K562 (cell line): Measurements from ENCODE around the gene REM2. TPM values are rescaled to one million over a fixed set of nuclear protein-coding genes. Genes with fewer than 3 reads are reported as not detected.

Experiments used
- ATAC-seq: fragments of 200-7000 bp; cut with Tn5 transposase; 3 replicates; pipeline ENCODE4 v1.9.1; 2020; ENCODE audit warnings: moderate library complexity
- BruUV-seq: library from RNA; stranded (reverse); fragments of 400-500 nt; replicated peaks from 2 replicates; lab custom pipeline; 2021; lab: Mats Ljungman, UMichigan
- CTCF ChIA-PET: fragments of 300-600 bp; formaldehyde crosslinking; extraction: SDS; loops from one replicate; lab custom pipeline; 2021; ENCODE audit warnings: low intra/inter-chr PET ratio; lab: Yijun Ruan, JAX
- POLR2A ChIA-PET: fragments of 300-600, 350-650 bp; sonication (Branson Sonifier 250); formaldehyde crosslinking; extraction: SDS; loops from one replicate; lab custom pipeline; 2021; ENCODE audit warnings: antibody characterized with exemption, inconsistent platforms; lab: Yijun Ruan, JAX
- DNase-seq, 4 experiments: peaks; one replicate each; pipeline versions ENCODE4 v3.0.0 to v3.0.0-alpha.2; 2011 to 2018; ENCODE audit warnings: low spot score in 3 of 4, mixed read lengths in 3 of 4; ENCODE audit errors: extremely low read depth in 1 of 4
- FAIRE-seq: peaks from 2 replicates; lab custom pipeline; 2011; peaks lifted over from hg19 to GRCh38; lab: Jason Lieb, UNC
- H2AFZ ChIP-seq: 2 replicates; pipeline ENCODE4 v1.6.0; 2011; ENCODE audit warnings: low read depth, low read length, control low read depth, inconsistent platforms
- H3K27ac ChIP-seq: fragments of 200-600 bp; 3 replicates; pipeline ENCODE4 v1.8.0; 2011; ENCODE audit warnings: low read depth, mild to moderate bottlenecking, control low read depth, inconsistent platforms, low read length, moderate library complexity, mixed read lengths; ENCODE audit errors: extremely low read depth
- H3K27me3 ChIP-seq, 2 experiments: fragments of 300-600 bp in 1 of 2; 2 replicates in 1 of 2; 3 replicates in 1 of 2; pipeline versions ENCODE4 v1.6.0 to v1.8.0; 2011; ENCODE audit warnings: inconsistent platforms in 2 of 2, low read length in 2 of 2, mild to moderate bottlenecking in 1 of 2, mixed read lengths in 1 of 2, moderate library complexity in 1 of 2; ENCODE audit not compliant: control insufficient read depth in 2 of 2, insufficient read depth in 2 of 2
- H3K36me3 ChIP-seq: fragments of 300-600 bp; 3 replicates; pipeline ENCODE4 v1.8.0; 2011; ENCODE audit warnings: mild to moderate bottlenecking, low read length, inconsistent platforms; ENCODE audit not compliant: control insufficient read depth, insufficient read depth
- H3K4me1 ChIP-seq, 2 experiments: fragments of 200-600 bp in 1 of 2; replicated peaks in 1 of 2; 2 replicates in 1 of 2; 3 replicates in 1 of 2; pipeline versions ENCODE4 v1.5.1 to v1.8.0; 2011; ENCODE audit warnings: inconsistent platforms in 2 of 2, low read length in 2 of 2, mild to moderate bottlenecking in 1 of 2, mixed read lengths in 1 of 2, moderate library complexity in 1 of 2; ENCODE audit not compliant: control insufficient read depth in 2 of 2, insufficient read depth in 2 of 2
- H3K4me2 ChIP-seq: 2 replicates; pipeline ENCODE4 v1.6.1; 2011; ENCODE audit warnings: low read length, control low read depth, inconsistent platforms, mixed read lengths; ENCODE audit not compliant: insufficient read depth
- H3K4me3 ChIP-seq: fragments of 200-600 bp; sonication (generic), shearing (Covaris generic); 2 replicates; pipeline ENCODE4 v1.5.1; 2016; ENCODE audit warnings: control low read depth, inconsistent platforms
- H3K79me2 ChIP-seq: fragments of 200-600 bp; 3 replicates; pipeline ENCODE4 v1.8.0; 2011; ENCODE audit warnings: low read length, inconsistent platforms; ENCODE audit not compliant: control insufficient read depth, insufficient read depth
- H3K9ac ChIP-seq, 2 experiments: 2 replicates each; pipeline versions ENCODE4 v1.6.0 to v1.6.1; 2011; ENCODE audit warnings: low read depth in 2 of 2, low read length in 2 of 2, control low read depth in 1 of 2, inconsistent platforms in 1 of 2, mild to moderate bottlenecking in 1 of 2, mixed read lengths in 1 of 2; ENCODE audit not compliant: insufficient read depth in 1 of 2
- H3K9me1 ChIP-seq: one replicate; pipeline ENCODE4 v1.6.0; 2011; ENCODE audit warnings: inconsistent platforms, mild to moderate bottlenecking, low read length, moderate library complexity; ENCODE audit not compliant: control insufficient read depth, insufficient read depth
- H3K9me3 ChIP-seq: replicated peaks from 2 replicates; pipeline ENCODE4 v1.5.1; 2011; ENCODE audit warnings: low read depth, low read length, inconsistent platforms; ENCODE audit not compliant: control insufficient read depth, insufficient read depth
- H4K20me1 ChIP-seq: replicated peaks from 2 replicates; pipeline ENCODE4 v1.6.1; 2011; ENCODE audit warnings: low read length, inconsistent platforms, mixed read lengths; ENCODE audit not compliant: control insufficient read depth, insufficient read depth
- CBX2 ChIP-seq: fragments of 200-600 bp; sonication (generic); IDR thresholded peaks from one replicate; pipeline ENCODE4 v1.6.1; 2012; ENCODE audit warnings: mild to moderate bottlenecking, low read length, inconsistent platforms; ENCODE audit not compliant: insufficient read depth, poor library complexity, severe bottlenecking
- COPS2 ChIP-seq: fragments of 450-650 bp; conservative IDR thresholded peaks from 2 replicates; pipeline ENCODE4 v1.6.1; 2016; ENCODE audit warnings: mild to moderate bottlenecking, moderate library complexity
- EGR1 ChIP-seq: fragments of 450-650 bp; conservative IDR thresholded peaks from 2 replicates; pipeline ENCODE4 v1.6.1; 2017; ENCODE audit warnings: mild to moderate bottlenecking
- EWSR1 ChIP-seq: fragments of 450-650 bp; IDR thresholded peaks from 2 replicates; pipeline ENCODE4 v1.6.1; 2018; ENCODE audit warnings: borderline replicate concordance, mild to moderate bottlenecking, low read depth, moderate library complexity; ENCODE audit not compliant: partially characterized antibody
- HMG20A ChIP-seq: fragments of 450-650 bp; formaldehyde crosslinking; conservative IDR thresholded peaks from 2 replicates; pipeline ENCODE4 v1.4.0; 2020; ENCODE audit warnings: mild to moderate bottlenecking, mixed read lengths
- KDM1A ChIP-seq, 2 experiments: fragments of 450-650 bp; IDR thresholded peaks; 2 replicates each; pipeline ENCODE4 v1.6.1; 2016; ENCODE audit warnings: mild to moderate bottlenecking in 2 of 2
- MCM3 ChIP-seq: fragments of 450-650 bp; IDR thresholded peaks from 2 replicates; pipeline ENCODE4 v1.6.1; 2016
- RNF2 ChIP-seq: sonication (generic); IDR thresholded peaks from 2 replicates; pipeline ENCODE4 v1.6.1; 2016
- SAFB2 ChIP-seq: fragments of 200-400 bp; formaldehyde crosslinking; IDR thresholded peaks from 2 replicates; pipeline ENCODE4 v1.6.1; 2018; ENCODE audit warnings: borderline replicate concordance, low read length, low read depth, moderate library complexity; ENCODE audit not compliant: severe bottlenecking
- SIRT6 ChIP-seq: IDR thresholded peaks from one replicate; pipeline ENCODE4 v1.6.1; 2012; ENCODE audit warnings: low read depth, mild to moderate bottlenecking, control low read depth, inconsistent platforms, low read length, moderate library complexity
- SMAD1 ChIP-seq: fragments of 150-350 bp; IDR thresholded peaks from 2 replicates; pipeline ENCODE4 v1.6.1; 2014; ENCODE audit warnings: low read length, low read depth; ENCODE audit not compliant: partially characterized antibody
- ZNF197 ChIP-seq: fragments of 200-800 bp; sonication (Bioruptor generic); IDR thresholded peaks from 2 replicates; pipeline ENCODE4 v1.6.1; 2016; ENCODE audit warnings: low read depth, missing genetic modification characterization, missing compliant biosample characterization
- ZNF592 ChIP-seq: fragments of 450-650 bp; IDR thresholded peaks from 2 replicates; pipeline ENCODE4 v1.6.1; 2017; ENCODE audit warnings: antibody characterized with exemption, mild to moderate bottlenecking
- WGBS: fragments of 100-300 bp; shearing (Covaris generic); methylation state at CpG from one replicate; pipeline ENCODE4 v1.1.6; 2016; ENCODE audit warnings: low coverage, mixed read lengths; ENCODE audit not compliant: insufficient coverage; ENCODE audit errors: missing lambda C conversion rate; 5-methylcytosine and 5-hydroxymethylcytosine counted together
- in situ Hi-C: fragments of 300-500 bp; cut with MboI; formaldehyde crosslinking; loops from 4 replicates; pipeline ENCODE4 v1.15.0; 2018; ENCODE audit warnings: inconsistent platforms, mixed read lengths
- intact Hi-C: fragments of 100-400 bp; cut with micrococcal nuclease; formaldehyde crosslinking; loops from 2 replicates; pipeline ENCODE4 v1.14.2; 2022
- polyA plus RNA-seq, 8 experiments: library from polyadenylated mRNA; depleted of rRNA in 4 of 8; stranded (reverse) in 5 of 8; unstranded in 3 of 8; fragments of >200 nt; fragmentation: Nextera tagmentation in 2 of 8; fragmentation: Illumina TruSeq in 1 of 8; extraction: Ambion mirVana in 2 of 8; extraction: Trizol in 1 of 8; gene quantifications; 2 replicates each; pipeline versions ENCODE4 v1.2.1 to v1.2.3, GENCODE V29; 2011 to 2014; ENCODE audit warnings: inconsistent platforms in 1 of 8, missing spikeins in 1 of 8
- total RNA-seq, 7 experiments: library from RNA; depleted of rRNA in 6 of 7; stranded (reverse); fragments of >200 nt in 6 of 7; fragmentation: Illumina TruSeq in 2 of 7; extraction: Trizol in 2 of 7; gene quantifications; 2 replicates each; pipeline versions ENCODE4 v1.2.1 to v1.2.3, GENCODE V29; 2011 to 2021; ENCODE audit warnings: low replicate concordance in 1 of 7
- TF ChIP-seq, protein P1 (sequence below): sonication (generic); formaldehyde crosslinking; IDR thresholded peaks from 2 replicates; pipeline ENCODE4 v1.8.0; 2022; ENCODE audit warnings: mild to moderate bottlenecking, missing genetic modification reagents
- TF ChIP-seq, protein P2 (sequence below), 2 experiments: fragments of 200-800 bp in 1 of 2; sonication (Bioruptor generic) in 1 of 2; sonication (generic) in 1 of 2; formaldehyde crosslinking in 1 of 2; IDR thresholded peaks in 1 of 2; conservative IDR thresholded peaks in 1 of 2; 2 replicates each; pipeline versions ENCODE4 v1.5.0 to v1.6.1; 2016 to 2020; ENCODE audit warnings: missing compliant biosample characterization in 1 of 2, missing genetic modification characterization in 1 of 2, missing genetic modification reagents in 1 of 2

The REM2 gene
- total and polyA plus RNA-seq, 9 of the 15 experiments (the other 6 are each of a cell fraction or from before 2014, with no cell fraction given) = 0.18 to 1.0 (median 0.38) TPM

- CTCF ChIA-PET = no interaction called here
- H3K4me3 ChIP-seq = no peak overlapping the region
- H3K36me3 ChIP-seq = peaks cover 65% of the 10 kb centered on the region
- no peak for DNase-seq
- no peaks in the 10 kb centered on the region for H4K20me1 ChIP-seq
- in situ Hi-C loops = no loop called here
- no peak overlapping the region for H3K4me2 ChIP-seq
- no peak overlapping the region for H2AFZ ChIP-seq
- POLR2A ChIA-PET = interaction anchor here (0.8 to 1.7 kb wide), 3 partner anchors 8 to 29 kb away, joined by 3 to 5 read pairs (median 3); partner anchors contain the start of gene RBM23
- no peak for ATAC-seq
- 91% methylated on average over 5 of the region's 5 CpGs for WGBS
- no TSS peak for BruUV-seq
- no peaks in the 10 kb centered on the region for H3K9me3 ChIP-seq
- no peaks in the 10 kb centered on the region for H3K4me1 ChIP-seq
- no peaks in the 10 kb centered on the region for H3K27me3 ChIP-seq
- intact Hi-C loops = no loop called here
- no peaks in the 10 kb centered on the region for H3K9me1 ChIP-seq
- no peak overlapping the region for H3K27ac ChIP-seq
- peaks cover 42% of the 10 kb centered on the region for H3K79me2 ChIP-seq
- H3K9ac ChIP-seq = no peak overlapping the region
- no peak for FAIRE-seq
- TF ChIP-seq SIRT6 = no peak
- TF ChIP-seq SAFB2 = no peak
- no peak for TF ChIP-seq SMAD1
- TF ChIP-seq KDM1A (IDR thresholded peaks at IDR 0.05) = no peak
- no peak for TF ChIP-seq COPS2
- TF ChIP-seq, protein P1, sequence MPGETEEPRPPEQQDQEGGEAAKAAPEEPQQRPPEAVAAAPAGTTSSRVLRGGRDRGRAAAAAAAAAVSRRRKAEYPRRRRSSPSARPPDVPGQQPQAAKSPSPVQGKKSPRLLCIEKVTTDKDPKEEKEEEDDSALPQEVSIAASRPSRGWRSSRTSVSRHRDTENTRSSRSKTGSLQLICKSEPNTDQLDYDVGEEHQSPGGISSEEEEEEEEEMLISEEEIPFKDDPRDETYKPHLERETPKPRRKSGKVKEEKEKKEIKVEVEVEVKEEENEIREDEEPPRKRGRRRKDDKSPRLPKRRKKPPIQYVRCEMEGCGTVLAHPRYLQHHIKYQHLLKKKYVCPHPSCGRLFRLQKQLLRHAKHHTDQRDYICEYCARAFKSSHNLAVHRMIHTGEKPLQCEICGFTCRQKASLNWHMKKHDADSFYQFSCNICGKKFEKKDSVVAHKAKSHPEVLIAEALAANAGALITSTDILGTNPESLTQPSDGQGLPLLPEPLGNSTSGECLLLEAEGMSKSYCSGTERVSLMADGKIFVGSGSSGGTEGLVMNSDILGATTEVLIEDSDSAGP (CRISPR knock-in tag) = no peak
- TF ChIP-seq ZNF592 = no peak
- no peak for TF ChIP-seq RNF2
- TF ChIP-seq CBX2 = no peak
- no peak for TF ChIP-seq ZNF197
- no peak for TF ChIP-seq HMG20A
- TF ChIP-seq EGR1 = no peak
- TF ChIP-seq, protein P2, sequence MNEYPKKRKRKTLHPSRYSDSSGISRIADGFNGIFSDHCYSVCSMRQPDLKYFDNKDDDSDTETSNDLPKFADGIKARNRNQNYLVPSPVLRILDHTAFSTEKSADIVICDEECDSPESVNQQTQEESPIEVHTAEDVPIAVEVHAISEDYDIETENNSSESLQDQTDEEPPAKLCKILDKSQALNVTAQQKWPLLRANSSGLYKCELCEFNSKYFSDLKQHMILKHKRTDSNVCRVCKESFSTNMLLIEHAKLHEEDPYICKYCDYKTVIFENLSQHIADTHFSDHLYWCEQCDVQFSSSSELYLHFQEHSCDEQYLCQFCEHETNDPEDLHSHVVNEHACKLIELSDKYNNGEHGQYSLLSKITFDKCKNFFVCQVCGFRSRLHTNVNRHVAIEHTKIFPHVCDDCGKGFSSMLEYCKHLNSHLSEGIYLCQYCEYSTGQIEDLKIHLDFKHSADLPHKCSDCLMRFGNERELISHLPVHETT (CRISPR knock-in tag; conservative IDR thresholded peaks at IDR 0.05 in 1 of 2, IDR thresholded peaks at IDR 0.05 in 1 of 2) = no peak
- TF ChIP-seq EWSR1 = no peak
- TF ChIP-seq MCM3 = no peak
Measured at GRCh38 chr14:22910916-22911315, 27.9 kb downstream of the REM2 start.
